ENCODE results near the gene FGF8. TPM values are rescaled to one million over a fixed set of nuclear protein-coding genes. Genes with fewer than 3 reads are reported as not detected.
A peak's percentile ranks its signal among the peaks of the same experiment; 100 is the strongest.

FGF8 gene
- total and polyA plus RNA-seq, 2 donors (not counting 3 experiments of a cell fraction or from before 2014, with no cell fraction given), result 0.44 TPM; not detected in 1

- peaks cover 23% of the 10 kb centered on the region for H3K4me1 ChIP-seq (ENCODE audit: control insufficient read depth, extremely low read depth, insufficient read depth, low read length)
- ChIA-PET CTCF (interaction anchor here (1.1 to 5.8 kb wide), 6 partner anchors 12 to 570 kb away, joined by 3 to 193 read pairs (median 5); no protein-coding TSS in a partner anchor), POLR2A (interaction anchor here (0.6 to 1.1 kb wide), 2 partner anchors 35 to 224 kb away, joined by 4 to 9 read pairs; partner anchors contain the start of gene OGA)
- peaks cover 0 to 5% of the 10 kb centered on the region in 2 experiments for H3K27me3 ChIP-seq (ENCODE audit: control insufficient read depth in 2 of 2, insufficient read depth in 2 of 2, low read length in 2 of 2)
- peak overlapping the region; percentile 68 to 73 (median 71) for H3K4me3 ChIP-seq (replicated peaks in 1 of 3; ENCODE audit: insufficient read depth in 1 of 3, low read depth in 1 of 3, low read length in 3 of 3)
- dilution Hi-C loops (cut with MboI; ENCODE audit: extremely low pct_ligation_motif_present, low sequenced_read_pairs) (no loop called here), intact Hi-C loops (cut with micrococcal nuclease) (loop anchor here (5.0 kb wide), 2 partner anchors 34 to 86 kb away; partner anchors contain the start of genes FBXW4 and OGA)
- H3K9me1 ChIP-seq (replicated peaks; ENCODE audit: control insufficient read depth, extremely low read depth, insufficient read depth, low read length), result no peaks in the 10 kb centered on the region
- no peak for TF ChIP-seq POLR2AphosphoS5 (IDR thresholded peaks at IDR 0.05; ENCODE audit: insufficient read depth, low read depth, low read length)
- no peak for TF ChIP-seq FOS (IDR thresholded peaks at IDR 0.05; ENCODE audit: borderline replicate concordance, insufficient read depth, low read length)
- H2AFZ ChIP-seq (ENCODE audit: low read depth, low read length), result no peak overlapping the region
- BruUV-seq (replicated peaks), result TSS peak; percentile 27
- H4K20me1 ChIP-seq (replicated peaks; ENCODE audit: control insufficient read depth, extremely low read depth, insufficient read depth, low read length), result no peaks in the 10 kb centered on the region
- H3K27ac ChIP-seq (ENCODE audit: insufficient read depth, low read depth, low read length), result peak overlapping the region; percentile 27
- no peak for DNase-seq (ENCODE audit: low read depth, low spot score)
- H3K79me2 ChIP-seq (ENCODE audit: control insufficient read depth, insufficient read depth, low read length), result peaks cover 7% of the 10 kb centered on the region
- H3K36me3 ChIP-seq (ENCODE audit: control insufficient read depth in 2 of 2, extremely low read depth in 1 of 2, insufficient read depth in 2 of 2, low read length in 2 of 2), result peaks cover 12 to 16% of the 10 kb centered on the region in 2 experiments
- peak overlapping the region; percentile 65 for H3K9ac ChIP-seq (replicated peaks; ENCODE audit: extremely low read depth, insufficient read depth, low read length)
- FAIRE-seq, result no peak
- H3K9me3 ChIP-seq (replicated peaks; ENCODE audit: control insufficient read depth, insufficient read depth, low read length), result no peaks in the 10 kb centered on the region
- H3K4me2 ChIP-seq (ENCODE audit: insufficient read depth, low read length), result peak overlapping the region; percentile 64
Measured at GRCh38 chr10:101783736-101784118, 7.8 kb upstream of the FGF8 start.

GRCh38 chr10:101782811-101783735, 7.2 kb upstream of the FGF8 start, which contains the start of gene NPM3:
NPM3 (minus strand) TSS chr10:101783446; CDS start chr10:101783390, 56 bp downstream.
- peak; percentile 81 for DNase-seq (ENCODE audit: low read depth, low spot score)
- intact Hi-C loops (cut with micrococcal nuclease) (loop anchor here (5.0 kb wide), 2 partner anchors 34 to 86 kb away; partner anchors contain the start of genes FBXW4 and OGA), dilution Hi-C loops (cut with MboI; ENCODE audit: extremely low pct_ligation_motif_present, low sequenced_read_pairs) (no loop called here)
- peak; percentile 88 for TF ChIP-seq POLR2AphosphoS5 (IDR thresholded peaks at IDR 0.05; ENCODE audit: insufficient read depth, low read depth, low read length)
- TF ChIP-seq MYC (IDR thresholded peaks at IDR 0.05; ENCODE audit: low read depth, low read length), result no peak
- peak; percentile 72 for TF ChIP-seq POLR2A (IDR thresholded peaks at IDR 0.05; ENCODE audit: low read depth, low read length)
- H3K4me2 ChIP-seq (ENCODE audit: insufficient read depth, low read length), result peak within 1 kb of the TSS; percentile 64
- H3K4me3 ChIP-seq (replicated peaks in 1 of 3; ENCODE audit: insufficient read depth in 1 of 3, low read depth in 1 of 3, low read length in 3 of 3), result peak within 1 kb of the TSS; percentile 68 to 73 (median 71)
- H4K20me1 ChIP-seq (replicated peaks; ENCODE audit: control insufficient read depth, extremely low read depth, insufficient read depth, low read length), result no peaks in the 10 kb centered on the region
- FAIRE-seq, result peak; percentile 88
- H3K27ac ChIP-seq (ENCODE audit: insufficient read depth, low read depth, low read length), result peak within 1 kb of the TSS; percentile 27
- ChIA-PET POLR2A (interaction anchor here (0.6 kb wide), 1 partner anchor 224 kb away, joined by 9 read pairs; no protein-coding TSS in a partner anchor), CTCF (interaction anchor here (0.5 to 5.8 kb wide), 8 partner anchors 11 to 570 kb away, joined by 3 to 193 read pairs (median 6); no protein-coding TSS in a partner anchor)
- H3K4me1 ChIP-seq (ENCODE audit: control insufficient read depth, extremely low read depth, insufficient read depth, low read length), result peaks cover 26% of the 10 kb centered on the region
- no peaks in the 10 kb centered on the region for H3K9me1 ChIP-seq (replicated peaks; ENCODE audit: control insufficient read depth, extremely low read depth, insufficient read depth, low read length)
- H3K27me3 ChIP-seq (ENCODE audit: control insufficient read depth in 2 of 2, insufficient read depth in 2 of 2, low read length in 2 of 2), result peaks cover 5 to 10% of the 10 kb centered on the region in 2 experiments
- peak within 1 kb of the TSS; percentile 69 for H2AFZ ChIP-seq (ENCODE audit: low read depth, low read length)
- BruUV-seq (replicated peaks), result TSS peak; percentile 8
- peak within 1 kb of the TSS; percentile 65 for H3K9ac ChIP-seq (replicated peaks; ENCODE audit: extremely low read depth, insufficient read depth, low read length)
- peaks cover 12 to 14% of the 10 kb centered on the region in 2 experiments for H3K36me3 ChIP-seq (ENCODE audit: control insufficient read depth in 2 of 2, extremely low read depth in 1 of 2, insufficient read depth in 2 of 2, low read length in 2 of 2)
- no peaks in the 10 kb centered on the region for H3K9me3 ChIP-seq (replicated peaks; ENCODE audit: control insufficient read depth, insufficient read depth, low read length)
- peaks cover 7% of the 10 kb centered on the region for H3K79me2 ChIP-seq (ENCODE audit: control insufficient read depth, insufficient read depth, low read length)

All from endothelial cell of umbilical vein (primary cell).